GM12878 (cell line): Measurements from ENCODE around the gene HADH. TPM values are rescaled to one million over a fixed set of nuclear protein-coding genes. Genes with fewer than 3 reads are reported as not detected.

Experiments used
- ATAC-seq: fragments of 200-7000 bp; cut with Tn5 transposase; 3 replicates; pipeline ENCODE4 v1.9.1; 2020; ENCODE audit warnings: mild to moderate bottlenecking, moderate library complexity
- BruUV-seq: library from RNA; stranded (reverse); fragments of 400-500 nt; replicated peaks from 2 replicates; lab custom pipeline; 2021; lab: Mats Ljungman, UMichigan
- CTCF ChIA-PET: fragments of 300-600 bp; sonication (Branson Sonifier 250); formaldehyde crosslinking; extraction: SDS; loops from one replicate; lab custom pipeline; 2021; ENCODE audit warnings: inconsistent platforms; lab: Yijun Ruan, JAX
- POLR2A ChIA-PET: fragments of 350-600 bp; formaldehyde crosslinking; extraction: SDS; loops from one replicate; lab custom pipeline; 2021; ENCODE audit warnings: inconsistent platforms; lab: Charles Lee
- RAD21 ChIA-PET: fragments of 300-600 bp; sonication (Branson Sonifier 250); formaldehyde crosslinking; loops from one replicate; lab custom pipeline; 2023; ENCODE audit warnings: antibody characterized with exemption; ENCODE audit not compliant: unreplicated experiment; lab: Charles Lee
- SMC1A ChIA-PET: fragments of 300-600 bp; sonication (Branson Sonifier 250); formaldehyde crosslinking; loops from one replicate; lab custom pipeline; 2023; ENCODE audit not compliant: unreplicated experiment, uncharacterized antibody; lab: Charles Lee
- DNase-seq: peaks from one replicate; pipeline ENCODE4 v3.0.0-alpha.2; 2011; ENCODE audit warnings: low read depth, low spot score
- FAIRE-seq: peaks from 3 replicates; lab custom pipeline; 2011; peaks lifted over from hg19 to GRCh38; lab: Jason Lieb, UNC
- H2AFZ ChIP-seq: 2 replicates; pipeline ENCODE4 v1.6.0; 2011; ENCODE audit warnings: low read depth, low read length, control low read depth; ENCODE audit not compliant: control insufficient read depth
- H3K27ac ChIP-seq: 2 replicates; pipeline ENCODE4 v1.5.1; 2011; ENCODE audit warnings: control low read depth; ENCODE audit not compliant: control insufficient read depth, insufficient read depth
- H3K27me3 ChIP-seq, 2 experiments: replicated peaks in 1 of 2; 2 replicates each; pipeline versions ENCODE4 v1.6.0 to v1.6.1; 2011; ENCODE audit warnings: low read length in 1 of 2; ENCODE audit not compliant: control insufficient read depth in 2 of 2, insufficient read depth in 2 of 2
- H3K36me3 ChIP-seq, 2 experiments: 2 replicates each; pipeline ENCODE4 v1.5.1; 2011; ENCODE audit warnings: low read length in 1 of 2; ENCODE audit not compliant: control insufficient read depth in 2 of 2, insufficient read depth in 2 of 2
- H3K4me1 ChIP-seq: 2 replicates; pipeline ENCODE4 v1.6.1; 2011; ENCODE audit warnings: mild to moderate bottlenecking, low read length, moderate library complexity, mixed read lengths; ENCODE audit not compliant: control insufficient read depth, insufficient read depth
- H3K4me2 ChIP-seq: 2 replicates; pipeline ENCODE4 v1.6.0; 2011; ENCODE audit warnings: control low read depth; ENCODE audit not compliant: control insufficient read depth, insufficient read depth
- H3K4me3 ChIP-seq: fragments of 200-600 bp; sonication (generic); 2 replicates; pipeline ENCODE4 v1.5.1; 2016
- H3K79me2 ChIP-seq: 2 replicates; pipeline ENCODE4 v1.6.0; 2011; ENCODE audit warnings: low read length; ENCODE audit not compliant: control insufficient read depth, insufficient read depth
- H3K9ac ChIP-seq: 2 replicates; pipeline ENCODE4 v1.8.0; 2011; ENCODE audit warnings: low read length, control low read depth, mixed read lengths; ENCODE audit not compliant: control insufficient read depth, insufficient read depth
- H3K9me3 ChIP-seq: replicated peaks from 3 replicates; pipeline ENCODE4 v1.5.1; 2011; ENCODE audit warnings: mild to moderate bottlenecking, low read length; ENCODE audit not compliant: control insufficient read depth, insufficient read depth
- H4K20me1 ChIP-seq: 2 replicates; pipeline ENCODE4 v1.6.0; 2011; ENCODE audit not compliant: control insufficient read depth, insufficient read depth
- IKZF1 ChIP-seq: fragments of 450-650 bp; conservative IDR thresholded peaks from 2 replicates; pipeline ENCODE4 v1.6.1; 2017; ENCODE audit warnings: antibody characterized with exemption, mild to moderate bottlenecking
- IKZF2 ChIP-seq, 2 experiments: fragments of 450-650 bp; IDR thresholded peaks; 2 replicates each; pipeline ENCODE4 v1.6.1; 2017; ENCODE audit warnings: mild to moderate bottlenecking in 2 of 2, moderate library complexity in 2 of 2
- MTA2 ChIP-seq: fragments of 450-650 bp; IDR thresholded peaks from 2 replicates; pipeline ENCODE4 v1.6.1; 2016; ENCODE audit warnings: low read depth, mild to moderate bottlenecking, moderate library complexity
- RUNX3 ChIP-seq: IDR thresholded peaks from 2 replicates; pipeline ENCODE4 v1.6.1; 2012; ENCODE audit warnings: low read length, inconsistent platforms
- SPI1 ChIP-seq: IDR thresholded peaks from 2 replicates; pipeline ENCODE4 v1.6.1; 2011; ENCODE audit warnings: low read depth, mild to moderate bottlenecking, low read length, moderate library complexity, borderline replicate concordance; ENCODE audit not compliant: insufficient read depth
- WGBS: methylation state at CpG from one replicate; pipeline ENCODE4 v1.1.6; 2016; ENCODE audit warnings: low lambda C conversion rate; ENCODE audit not compliant: insufficient replicate concordance, insufficient coverage; ENCODE audit errors: missing lambda C conversion rate; 5-methylcytosine and 5-hydroxymethylcytosine counted together
- in situ Hi-C: fragments of 300-500 bp; cut with MboI; formaldehyde crosslinking; loops from 9 replicates; pipeline ENCODE4 v1.14.3; 2018; ENCODE audit warnings: mixed read lengths
- intact Hi-C: fragments of 100-400 bp; cut with micrococcal nuclease; formaldehyde crosslinking; loops from one replicate; pipeline ENCODE4 v1.14.2; 2022; ENCODE audit not compliant: unreplicated experiment
- polyA plus RNA-seq, 11 experiments: library from polyadenylated mRNA; depleted of rRNA in 4 of 11; unstranded in 6 of 11; stranded (reverse) in 5 of 11; fragments of >200 nt; fragmentation: Nextera tagmentation in 4 of 11; fragmentation: Illumina TruSeq in 1 of 11; extraction: Ambion mirVana in 4 of 11; extraction: Trizol in 1 of 11; gene quantifications; 1 replicate in 1 of 11; 2 replicates in 10 of 11; pipeline versions ENCODE4 v1.2.1 to v1.2.3, GENCODE V29; 2011 to 2016; ENCODE audit warnings: inconsistent platforms in 2 of 11, missing spikeins in 2 of 11, low read depth in 1 of 11
- total RNA-seq, 4 experiments: library from RNA; depleted of rRNA in 3 of 4; stranded (reverse); fragments of >200 nt in 3 of 4; fragmentation: Illumina TruSeq in 1 of 4; extraction: Trizol in 1 of 4; gene quantifications; 2 replicates each; pipeline versions ENCODE4 v1.2.1 to v1.2.3, GENCODE V29; 2013 to 2021
- TF ChIP-seq, protein P1 (sequence below): fragments of 450-650 bp; IDR thresholded peaks from 2 replicates; pipeline ENCODE4 v1.6.1; 2017; ENCODE audit warnings: borderline replicate concordance
- TF ChIP-seq, protein P2 (sequence below): fragments of 450-650 bp; formaldehyde crosslinking; IDR thresholded peaks from 2 replicates; pipeline ENCODE4 v1.4.0; 2020; ENCODE audit warnings: mild to moderate bottlenecking, moderate library complexity
- TF ChIP-seq, protein P3 (sequence below): fragments of 450-650 bp; IDR thresholded peaks from 2 replicates; pipeline ENCODE4 v1.6.1; 2017; ENCODE audit warnings: antibody characterized with exemption, mild to moderate bottlenecking, moderate library complexity
- TF ChIP-seq, protein P4 (sequence below): fragments of 450-650 bp; IDR thresholded peaks from 2 replicates; pipeline ENCODE4 v1.6.1; 2017; ENCODE audit warnings: low read depth, mild to moderate bottlenecking, moderate library complexity

The HADH gene
- total and polyA plus RNA-seq, 10 of the 15 experiments (the other 5 are each of a cell fraction or from before 2014, with no cell fraction given) = 20.3 to 97.9 (median 76.6) TPM

DNA sequence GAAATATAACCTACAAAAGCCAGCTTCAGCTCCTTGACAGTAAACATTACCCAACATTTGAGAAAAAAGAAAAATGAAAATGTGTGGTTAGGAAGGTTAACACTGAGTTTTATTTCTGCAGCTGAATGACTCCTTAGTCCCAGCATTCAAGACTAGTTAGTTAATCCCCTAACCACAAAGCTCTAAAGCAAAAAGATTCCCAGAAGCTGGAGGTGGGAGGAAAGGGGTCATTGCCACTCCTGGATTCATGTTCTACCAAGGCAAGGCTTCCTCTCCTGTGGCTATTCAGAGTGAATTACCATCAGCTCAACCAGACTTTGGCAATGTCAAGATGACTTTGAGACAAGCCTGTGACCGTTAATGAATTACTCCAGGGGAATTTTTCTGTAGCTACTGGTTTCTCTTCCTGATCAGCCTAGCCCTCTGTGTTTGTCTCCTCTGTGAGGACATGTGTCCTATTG, 63.6 kb downstream of the HADH start:
- SMC1A ChIA-PET = interaction anchor here (0.7 to 2.6 kb wide), 15 partner anchors 9 to 301 kb away, joined by 3 to 21 read pairs (median 4); no protein-coding TSS in a partner anchor
- POLR2A ChIA-PET = interaction anchor here (0.7 to 1.6 kb wide), 6 partner anchors 10 to 67 kb away, joined by 3 to 5 read pairs (median 4); no protein-coding TSS in a partner anchor
- H3K9ac ChIP-seq = no peak overlapping the region
- ATAC-seq (peak; percentile 93), FAIRE-seq (peak; percentile 79), DNase-seq (no peak)
- H3K27me3 ChIP-seq = no peaks in the 10 kb centered on the region
- BruUV-seq = no TSS peak
- no peaks in the 10 kb centered on the region for H4K20me1 ChIP-seq
- RAD21 ChIA-PET = interaction anchor here (1.0 to 2.6 kb wide), 10 partner anchors 9 to 519 kb away, joined by 3 to 14 read pairs (median 4); no protein-coding TSS in a partner anchor
- no peak overlapping the region; the same call in 1 of the 2 replicates for H2AFZ ChIP-seq
- WGBS = 0% methylated on average over 1 of the region's 1 CpG
- intact Hi-C loops = no loop called here
- CTCF ChIA-PET = interaction anchor here (0.6 to 4.5 kb wide), 7 partner anchors 10 to 519 kb away, joined by 3 to 22 read pairs (median 3); no protein-coding TSS in a partner anchor
- no peaks in the 10 kb centered on the region for H3K4me1 ChIP-seq
- in situ Hi-C loops = no loop called here
- H3K79me2 ChIP-seq = no peaks in the 10 kb centered on the region
- no peaks in the 10 kb centered on the region for H3K36me3 ChIP-seq
- no peak overlapping the region for H3K27ac ChIP-seq
- H3K9me3 ChIP-seq = no peaks in the 10 kb centered on the region
- H3K4me2 ChIP-seq = no peak overlapping the region; the same call in 1 of the 2 replicates
- no peak overlapping the region for H3K4me3 ChIP-seq
- peak; percentile 18; the same call in 1 of the 2 replicates for TF ChIP-seq SPI1
- TF ChIP-seq, protein P1, sequence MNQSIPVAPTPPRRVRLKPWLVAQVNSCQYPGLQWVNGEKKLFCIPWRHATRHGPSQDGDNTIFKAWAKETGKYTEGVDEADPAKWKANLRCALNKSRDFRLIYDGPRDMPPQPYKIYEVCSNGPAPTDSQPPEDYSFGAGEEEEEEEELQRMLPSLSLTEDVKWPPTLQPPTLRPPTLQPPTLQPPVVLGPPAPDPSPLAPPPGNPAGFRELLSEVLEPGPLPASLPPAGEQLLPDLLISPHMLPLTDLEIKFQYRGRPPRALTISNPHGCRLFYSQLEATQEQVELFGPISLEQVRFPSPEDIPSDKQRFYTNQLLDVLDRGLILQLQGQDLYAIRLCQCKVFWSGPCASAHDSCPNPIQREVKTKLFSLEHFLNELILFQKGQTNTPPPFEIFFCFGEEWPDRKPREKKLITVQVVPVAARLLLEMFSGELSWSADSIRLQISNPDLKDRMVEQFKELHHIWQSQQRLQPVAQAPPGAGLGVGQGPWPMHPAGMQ = no peak
- TF ChIP-seq IKZF1 = peak; percentile 60
- TF ChIP-seq RUNX3 = peak; percentile 57
- TF ChIP-seq, protein P2, sequence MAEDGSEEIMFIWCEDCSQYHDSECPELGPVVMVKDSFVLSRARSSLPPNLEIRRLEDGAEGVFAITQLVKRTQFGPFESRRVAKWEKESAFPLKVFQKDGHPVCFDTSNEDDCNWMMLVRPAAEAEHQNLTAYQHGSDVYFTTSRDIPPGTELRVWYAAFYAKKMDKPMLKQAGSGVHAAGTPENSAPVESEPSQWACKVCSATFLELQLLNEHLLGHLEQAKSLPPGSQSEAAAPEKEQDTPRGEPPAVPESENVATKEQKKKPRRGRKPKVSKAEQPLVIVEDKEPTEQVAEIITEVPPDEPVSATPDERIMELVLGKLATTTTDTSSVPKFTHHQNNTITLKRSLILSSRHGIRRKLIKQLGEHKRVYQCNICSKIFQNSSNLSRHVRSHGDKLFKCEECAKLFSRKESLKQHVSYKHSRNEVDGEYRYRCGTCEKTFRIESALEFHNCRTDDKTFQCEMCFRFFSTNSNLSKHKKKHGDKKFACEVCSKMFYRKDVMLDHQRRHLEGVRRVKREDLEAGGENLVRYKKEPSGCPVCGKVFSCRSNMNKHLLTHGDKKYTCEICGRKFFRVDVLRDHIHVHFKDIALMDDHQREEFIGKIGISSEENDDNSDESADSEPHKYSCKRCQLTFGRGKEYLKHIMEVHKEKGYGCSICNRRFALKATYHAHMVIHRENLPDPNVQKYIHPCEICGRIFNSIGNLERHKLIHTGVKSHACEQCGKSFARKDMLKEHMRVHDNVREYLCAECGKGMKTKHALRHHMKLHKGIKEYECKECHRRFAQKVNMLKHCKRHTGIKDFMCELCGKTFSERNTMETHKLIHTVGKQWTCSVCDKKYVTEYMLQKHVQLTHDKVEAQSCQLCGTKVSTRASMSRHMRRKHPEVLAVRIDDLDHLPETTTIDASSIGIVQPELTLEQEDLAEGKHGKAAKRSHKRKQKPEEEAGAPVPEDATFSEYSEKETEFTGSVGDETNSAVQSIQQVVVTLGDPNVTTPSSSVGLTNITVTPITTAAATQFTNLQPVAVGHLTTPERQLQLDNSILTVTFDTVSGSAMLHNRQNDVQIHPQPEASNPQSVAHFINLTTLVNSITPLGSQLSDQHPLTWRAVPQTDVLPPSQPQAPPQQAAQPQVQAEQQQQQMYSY (CRISPR knock-in tag) = no peak
- TF ChIP-seq, protein P3, sequence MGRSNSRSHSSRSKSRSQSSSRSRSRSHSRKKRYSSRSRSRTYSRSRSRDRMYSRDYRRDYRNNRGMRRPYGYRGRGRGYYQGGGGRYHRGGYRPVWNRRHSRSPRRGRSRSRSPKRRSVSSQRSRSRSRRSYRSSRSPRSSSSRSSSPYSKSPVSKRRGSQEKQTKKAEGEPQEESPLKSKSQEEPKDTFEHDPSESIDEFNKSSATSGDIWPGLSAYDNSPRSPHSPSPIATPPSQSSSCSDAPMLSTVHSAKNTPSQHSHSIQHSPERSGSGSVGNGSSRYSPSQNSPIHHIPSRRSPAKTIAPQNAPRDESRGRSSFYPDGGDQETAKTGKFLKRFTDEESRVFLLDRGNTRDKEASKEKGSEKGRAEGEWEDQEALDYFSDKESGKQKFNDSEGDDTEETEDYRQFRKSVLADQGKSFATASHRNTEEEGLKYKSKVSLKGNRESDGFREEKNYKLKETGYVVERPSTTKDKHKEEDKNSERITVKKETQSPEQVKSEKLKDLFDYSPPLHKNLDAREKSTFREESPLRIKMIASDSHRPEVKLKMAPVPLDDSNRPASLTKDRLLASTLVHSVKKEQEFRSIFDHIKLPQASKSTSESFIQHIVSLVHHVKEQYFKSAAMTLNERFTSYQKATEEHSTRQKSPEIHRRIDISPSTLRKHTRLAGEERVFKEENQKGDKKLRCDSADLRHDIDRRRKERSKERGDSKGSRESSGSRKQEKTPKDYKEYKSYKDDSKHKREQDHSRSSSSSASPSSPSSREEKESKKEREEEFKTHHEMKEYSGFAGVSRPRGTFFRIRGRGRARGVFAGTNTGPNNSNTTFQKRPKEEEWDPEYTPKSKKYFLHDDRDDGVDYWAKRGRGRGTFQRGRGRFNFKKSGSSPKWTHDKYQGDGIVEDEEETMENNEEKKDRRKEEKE = no peak
- peak; percentile 39; the same call in 1 of the 2 replicates for TF ChIP-seq MTA2
- TF ChIP-seq, protein P4, sequence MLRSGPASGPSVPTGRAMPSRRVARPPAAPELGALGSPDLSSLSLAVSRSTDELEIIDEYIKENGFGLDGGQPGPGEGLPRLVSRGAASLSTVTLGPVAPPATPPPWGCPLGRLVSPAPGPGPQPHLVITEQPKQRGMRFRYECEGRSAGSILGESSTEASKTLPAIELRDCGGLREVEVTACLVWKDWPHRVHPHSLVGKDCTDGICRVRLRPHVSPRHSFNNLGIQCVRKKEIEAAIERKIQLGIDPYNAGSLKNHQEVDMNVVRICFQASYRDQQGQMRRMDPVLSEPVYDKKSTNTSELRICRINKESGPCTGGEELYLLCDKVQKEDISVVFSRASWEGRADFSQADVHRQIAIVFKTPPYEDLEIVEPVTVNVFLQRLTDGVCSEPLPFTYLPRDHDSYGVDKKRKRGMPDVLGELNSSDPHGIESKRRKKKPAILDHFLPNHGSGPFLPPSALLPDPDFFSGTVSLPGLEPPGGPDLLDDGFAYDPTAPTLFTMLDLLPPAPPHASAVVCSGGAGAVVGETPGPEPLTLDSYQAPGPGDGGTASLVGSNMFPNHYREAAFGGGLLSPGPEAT = peak; percentile 59; the same call in 1 of the 2 replicates
- TF ChIP-seq IKZF2 (IDR thresholded peaks at IDR 0.05) = peak; percentile 50; a peak in 3 of 4 replicates
- TF ChIP-seq, all 136 proteins: peak for 6
